DND-41 (cell line): Measurements from ENCODE around the gene ATXN1.

Source experiments
- EZH2 ChIP-seq: IDR thresholded peaks from 3 replicates; pipeline ENCODE4 v1.6.1; 2012; ENCODE audit warnings: borderline replicate concordance, low read depth, mild to moderate bottlenecking, moderate library complexity, low read length, inconsistent platforms; ENCODE audit not compliant: severe bottlenecking
- TF ChIP-seq, protein P1 (sequence below): IDR thresholded peaks from 2 replicates; pipeline ENCODE4 v1.5.1; 2012; ENCODE audit warnings: borderline replicate concordance, low read length, moderate library complexity, mild to moderate bottlenecking; ENCODE audit not compliant: poor library complexity, severe bottlenecking; ENCODE audit errors: extremely low read depth

- TF ChIP-seq, protein P1, sequence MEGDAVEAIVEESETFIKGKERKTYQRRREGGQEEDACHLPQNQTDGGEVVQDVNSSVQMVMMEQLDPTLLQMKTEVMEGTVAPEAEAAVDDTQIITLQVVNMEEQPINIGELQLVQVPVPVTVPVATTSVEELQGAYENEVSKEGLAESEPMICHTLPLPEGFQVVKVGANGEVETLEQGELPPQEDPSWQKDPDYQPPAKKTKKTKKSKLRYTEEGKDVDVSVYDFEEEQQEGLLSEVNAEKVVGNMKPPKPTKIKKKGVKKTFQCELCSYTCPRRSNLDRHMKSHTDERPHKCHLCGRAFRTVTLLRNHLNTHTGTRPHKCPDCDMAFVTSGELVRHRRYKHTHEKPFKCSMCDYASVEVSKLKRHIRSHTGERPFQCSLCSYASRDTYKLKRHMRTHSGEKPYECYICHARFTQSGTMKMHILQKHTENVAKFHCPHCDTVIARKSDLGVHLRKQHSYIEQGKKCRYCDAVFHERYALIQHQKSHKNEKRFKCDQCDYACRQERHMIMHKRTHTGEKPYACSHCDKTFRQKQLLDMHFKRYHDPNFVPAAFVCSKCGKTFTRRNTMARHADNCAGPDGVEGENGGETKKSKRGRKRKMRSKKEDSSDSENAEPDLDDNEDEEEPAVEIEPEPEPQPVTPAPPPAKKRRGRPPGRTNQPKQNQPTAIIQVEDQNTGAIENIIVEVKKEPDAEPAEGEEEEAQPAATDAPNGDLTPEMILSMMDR, result no peak
- no peak for TF ChIP-seq EZH2
Measured at GRCh38 chr6:16749516-16750485, 11.5 kb downstream of the ATXN1 start.
